Ishikawa (cell line): ENCODE results near the gene EYA2.

ENCODE experiments used
- CEBPB ChIP-seq: IDR thresholded peaks from 2 replicates; pipeline ENCODE4 v1.6.1; 2012
- CREB1 ChIP-seq: IDR thresholded peaks from 2 replicates; pipeline ENCODE4 v1.6.1; 2012; ENCODE audit warnings: low read depth
- EGR1 ChIP-seq: IDR thresholded peaks from 2 replicates; pipeline ENCODE4 v1.6.1; 2012
- EP300 ChIP-seq: IDR thresholded peaks from 2 replicates; pipeline ENCODE4 v1.6.1; 2012; ENCODE audit warnings: borderline replicate concordance
- FOXM1 ChIP-seq: IDR thresholded peaks from 2 replicates; pipeline ENCODE4 v1.6.1; 2012; ENCODE audit warnings: low read depth, borderline replicate concordance
- NFIC ChIP-seq: IDR thresholded peaks from 2 replicates; pipeline ENCODE4 v1.6.1; 2012
- RAD21 ChIP-seq: IDR thresholded peaks from 2 replicates; pipeline ENCODE4 v1.6.1; 2012; ENCODE audit warnings: low read depth
- REST ChIP-seq: IDR thresholded peaks from 2 replicates; pipeline ENCODE4 v1.6.1; 2012; ENCODE audit warnings: low read depth, mild to moderate bottlenecking
- TAF1 ChIP-seq: IDR thresholded peaks from 2 replicates; pipeline ENCODE4 v1.6.1; 2012; ENCODE audit warnings: low read depth, mild to moderate bottlenecking
- TCF12 ChIP-seq: IDR thresholded peaks from 2 replicates; pipeline ENCODE4 v1.6.1; 2012; ENCODE audit warnings: low read depth
- TEAD4 ChIP-seq: IDR thresholded peaks from 2 replicates; pipeline ENCODE4 v1.6.1; 2012
- USF1 ChIP-seq: IDR thresholded peaks from 2 replicates; pipeline ENCODE4 v1.6.1; 2012
- YY1 ChIP-seq: IDR thresholded peaks from 2 replicates; pipeline ENCODE4 v1.6.1; 2012; ENCODE audit warnings: low read depth
- ZBTB7A ChIP-seq: IDR thresholded peaks from 2 replicates; pipeline ENCODE4 v1.6.1; 2012; ENCODE audit warnings: low read depth
- TF ChIP-seq, protein P1 (sequence below): IDR thresholded peaks from 2 replicates; pipeline ENCODE4 v1.6.1; 2012

Gene EYA2

GRCh38 chr20:47150403-47151152, 255.9 kb downstream of the EYA2 start:
- TF ChIP-seq, protein P1, sequence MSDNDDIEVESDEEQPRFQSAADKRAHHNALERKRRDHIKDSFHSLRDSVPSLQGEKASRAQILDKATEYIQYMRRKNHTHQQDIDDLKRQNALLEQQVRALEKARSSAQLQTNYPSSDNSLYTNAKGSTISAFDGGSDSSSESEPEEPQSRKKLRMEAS: peak; percentile 75
- TF ChIP-seq FOXM1: no peak
- TF ChIP-seq TCF12: no peak
- peak; percentile 79 for TF ChIP-seq TEAD4
- no peak for TF ChIP-seq EP300
- TF ChIP-seq RAD21: peak; percentile 80
- TF ChIP-seq NFIC: no peak
- peak; percentile 94 for TF ChIP-seq USF1
- TF ChIP-seq YY1: no peak
- TF ChIP-seq TAF1: no peak
- no peak for TF ChIP-seq EGR1
- TF ChIP-seq REST: no peak
- no peak for TF ChIP-seq CEBPB
- no peak for TF ChIP-seq ZBTB7A
- no peak for TF ChIP-seq CREB1

GRCh38 chr20:47152068-47152467, 257.4 kb downstream of the EYA2 start:
- TF ChIP-seq USF1: no peak
- TF ChIP-seq CREB1: no peak
- TF ChIP-seq, protein P1: no peak
- TF ChIP-seq TEAD4: no peak
- no peak for TF ChIP-seq CEBPB
- no peak for TF ChIP-seq YY1
- no peak for TF ChIP-seq RAD21
- no peak for TF ChIP-seq NFIC

DNA sequence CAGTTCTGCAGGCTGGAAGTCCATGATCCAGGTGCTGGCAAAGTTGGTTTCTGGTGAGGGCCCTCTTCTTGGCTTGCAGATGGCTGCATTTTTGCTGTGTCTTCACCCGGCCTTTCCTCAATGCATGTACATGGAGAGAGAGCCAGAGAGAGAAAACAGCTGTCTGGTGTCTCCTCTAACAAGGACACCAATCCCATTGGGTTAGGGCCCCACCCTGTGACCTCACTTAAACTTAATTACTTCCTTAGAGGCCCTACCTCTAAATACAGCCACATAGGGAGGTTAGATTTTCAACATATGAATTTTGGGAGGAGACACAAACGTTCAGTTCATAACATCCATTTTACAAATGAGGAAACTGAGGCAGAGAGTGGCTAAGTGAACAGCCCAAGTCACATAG, 259.4 kb downstream of the EYA2 start:
- TF ChIP-seq TCF12: no peak
- TF ChIP-seq RAD21: no peak
- TF ChIP-seq, protein P1: no peak
- TF ChIP-seq NFIC: no peak
- no peak for TF ChIP-seq YY1
- TF ChIP-seq TAF1: no peak
- TF ChIP-seq FOXM1: no peak
- TF ChIP-seq ZBTB7A: no peak
- no peak for TF ChIP-seq EGR1
- TF ChIP-seq EP300: no peak
- no peak for TF ChIP-seq CEBPB
- no peak for TF ChIP-seq REST
- TF ChIP-seq TEAD4: no peak
- TF ChIP-seq USF1: no peak
- TF ChIP-seq CREB1: no peak

- TF ChIP-seq RAD21: no peak
- no peak for TF ChIP-seq NFIC
- no peak for TF ChIP-seq EP300
- no peak for TF ChIP-seq CREB1
- TF ChIP-seq TCF12: no peak
- TF ChIP-seq REST: no peak
- TF ChIP-seq TEAD4: no peak
- no peak for TF ChIP-seq FOXM1
- TF ChIP-seq, protein P1: no peak
Measured at GRCh38 chr20:47156301-47157137, 261.9 kb downstream of the EYA2 start.
